PC-3 (cell line): Measurements from ENCODE around the gene B4GALT2. TPM values are rescaled to one million over a fixed set of nuclear protein-coding genes. Genes with fewer than 3 reads are reported as not detected.

Source experiments
- ATAC-seq: fragments of 200-7000 bp; cut with Tn5 transposase; 2 replicates; pipeline ENCODE4 v1.9.1; 2020; ENCODE audit warnings: mild to moderate bottlenecking, moderate library complexity
- BruUV-seq: library from RNA; stranded (reverse); fragments of 400-500 nt; replicated peaks from 2 replicates; lab custom pipeline; 2021; lab: Mats Ljungman, UMichigan
- CTCF ChIA-PET: fragments of 300-600 bp; sonication (Branson Sonifier 250); formaldehyde crosslinking; loops from one replicate; lab custom pipeline; 2022; ENCODE audit warnings: antibody characterized with exemption; lab: Charles Lee
- POLR2A ChIA-PET: fragments of 300-600 bp; sonication (Branson Sonifier 250); formaldehyde crosslinking; loops from one replicate; lab custom pipeline; 2022; ENCODE audit warnings: antibody characterized with exemption; ENCODE audit not compliant: unreplicated experiment; lab: Charles Lee
- DNase-seq: peaks from one replicate; pipeline ENCODE4 v3.0.0-alpha.2; 2015
- H2AFZ ChIP-seq: fragments of 300-600 bp; sonication (generic); 2 replicates; pipeline ENCODE4 v1.6.0; 2016; ENCODE audit warnings: antibody characterized with exemption, low read length
- H3F3A ChIP-seq: fragments of 300-600 bp; sonication (generic); one replicate; pipeline ENCODE4 v1.6.0; 2017; ENCODE audit warnings: antibody characterized with exemption, low read length, control low read depth, mild to moderate bottlenecking; ENCODE audit not compliant: unreplicated experiment
- H3K27ac ChIP-seq: fragments of 300-600 bp; sonication (generic); 2 replicates; pipeline ENCODE4 v1.5.1; 2016; ENCODE audit warnings: mild to moderate bottlenecking, low read length
- H3K27me3 ChIP-seq: fragments of 300-600 bp; sonication (generic); 2 replicates; pipeline ENCODE4 v1.6.1; 2016; ENCODE audit warnings: low read length, mixed read lengths
- H3K36me3 ChIP-seq: fragments of 300-600 bp; sonication (generic); 2 replicates; pipeline ENCODE4 v1.6.1; 2016; ENCODE audit warnings: low read depth, mixed run types, low read length, mixed read lengths
- H3K4me1 ChIP-seq: fragments of 300-600 bp; sonication (generic); 2 replicates; pipeline ENCODE4 v1.5.1; 2016; ENCODE audit warnings: low read length; ENCODE audit not compliant: insufficient read depth
- H3K4me2 ChIP-seq: fragments of 300-600 bp; sonication (generic); 2 replicates; pipeline ENCODE4 v1.6.0; 2016; ENCODE audit warnings: low read length
- H3K4me3 ChIP-seq: fragments of 300-600 bp; sonication (generic); 2 replicates; pipeline ENCODE4 v1.5.1; 2016; ENCODE audit warnings: mild to moderate bottlenecking, low read length, mixed read lengths
- H3K79me2 ChIP-seq: fragments of 300-600 bp; sonication (generic); 2 replicates; pipeline ENCODE4 v1.6.1; 2017; ENCODE audit warnings: low read length, mixed read lengths
- H3K9ac ChIP-seq: fragments of 300-600 bp; sonication (generic); 2 replicates; pipeline ENCODE4 v1.6.0; 2016; ENCODE audit warnings: mild to moderate bottlenecking, low read length
- H3K9me2 ChIP-seq: fragments of 300-600 bp; sonication (generic); replicated peaks from 2 replicates; pipeline ENCODE4 v1.6.1; 2016; ENCODE audit warnings: mixed run types, low read length, mixed read lengths
- H3K9me3 ChIP-seq: fragments of 300-600 bp; sonication (generic); 2 replicates; pipeline ENCODE4 v1.6.1; 2016; ENCODE audit warnings: low read length, mixed read lengths
- H4K20me1 ChIP-seq: fragments of 300-600 bp; sonication (generic); 2 replicates; pipeline ENCODE4 v1.6.1; 2016; ENCODE audit warnings: low read length, mixed read lengths
- EZH2 ChIP-seq: fragments of 300-600 bp; sonication (generic); IDR thresholded peaks from one replicate; pipeline ENCODE4 v1.6.1; 2017; ENCODE audit warnings: antibody characterized with exemption, mild to moderate bottlenecking, low read length; ENCODE audit not compliant: unreplicated experiment
- EZH2phosphoT487 ChIP-seq: fragments of 300-600 bp; sonication (generic); IDR thresholded peaks from 2 replicates; pipeline ENCODE4 v1.6.1; 2018; ENCODE audit warnings: mild to moderate bottlenecking, antibody characterized with exemption, low read length, borderline replicate concordance
- intact Hi-C: fragments of 100-400 bp; cut with micrococcal nuclease; formaldehyde crosslinking; loops from 2 replicates; pipeline ENCODE4 v1.9.0; 2023
- total RNA-seq: library from RNA; depleted of rRNA; stranded (reverse); fragments of >200 nt; gene quantifications from 2 replicates; pipeline ENCODE4 v1.2.3, GENCODE V29; 2014
- TF ChIP-seq, protein P1 (sequence below): fragments of 300-600 bp; sonication (generic); conservative IDR thresholded peaks from 2 replicates; pipeline ENCODE4 v1.5.1; 2017; ENCODE audit warnings: antibody characterized with exemption, low read depth, mild to moderate bottlenecking, low read length

B4GALT2 gene
- total RNA-seq, 1 experiment from 2014 or later: 103 TPM

DNA sequence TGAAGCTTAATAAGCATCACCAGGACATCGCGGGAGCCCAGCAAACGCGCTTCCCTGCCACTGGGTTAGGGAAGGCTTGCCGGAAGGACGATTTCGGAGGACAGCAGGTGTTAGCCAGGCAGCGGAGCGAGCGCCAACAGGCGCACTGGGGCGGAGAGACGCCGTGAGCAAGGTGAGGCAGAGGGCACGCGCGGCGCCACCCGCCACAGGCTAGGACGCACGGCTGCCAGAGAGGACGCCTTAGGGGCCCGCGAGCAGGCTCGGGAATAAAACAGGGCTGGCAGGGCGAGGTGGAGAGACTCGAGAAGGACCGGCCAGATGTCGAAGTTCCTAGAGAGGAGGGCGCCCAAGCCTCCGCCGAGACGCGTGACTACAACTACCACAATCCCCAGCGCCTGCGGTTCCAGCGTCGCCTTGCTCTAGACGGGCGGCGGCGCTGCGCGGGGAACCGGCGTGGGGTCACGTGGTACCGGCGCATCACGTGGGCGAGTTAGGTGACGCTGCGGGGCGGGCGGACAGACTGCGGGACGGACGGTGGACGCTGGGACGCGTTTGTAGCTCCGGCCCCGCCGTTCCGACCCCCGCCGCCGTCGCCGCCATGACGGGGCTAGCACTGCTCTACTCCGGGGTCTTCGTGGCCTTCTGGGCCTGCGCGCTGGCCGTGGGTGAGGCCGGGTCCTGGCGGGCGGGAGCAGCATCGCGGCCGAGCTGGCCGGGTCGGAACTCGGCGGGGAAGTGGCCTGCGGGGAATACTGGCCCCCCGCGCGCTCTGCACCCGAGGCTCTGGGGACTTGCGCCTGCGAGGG is 4.4 kb upstream of the B4GALT2 start, which contains the start of gene ATP6V0B:
Gene ATP6V0B (plus strand): TSS at position 518 of the 806 bp plus-strand sequence. CDS start 81 bp downstream, at position 599.
- Histone ChIP-seq H3K36me3 (peaks cover 36% of the 10 kb centered on the region), H3F3A (no peaks in the 10 kb centered on the region), H2AFZ (peak within 1 kb of the TSS; percentile 91), H3K4me1 (peaks cover 50% of the 10 kb centered on the region), H4K20me1 (peaks cover 23% of the 10 kb centered on the region; the same call in 1 of the 2 replicates), H3K9me3 (no peaks in the 10 kb centered on the region), H3K9me2 (no peaks in the 10 kb centered on the region), H3K79me2 (peaks cover 65% of the 10 kb centered on the region), H3K9ac (peak within 1 kb of the TSS; percentile 95), H3K27me3 (no peaks in the 10 kb centered on the region), H3K27ac (peak within 1 kb of the TSS; percentile 55), H3K4me3 (peak within 1 kb of the TSS; percentile 94), H3K4me2 (peak within 1 kb of the TSS; percentile 99)
- DNase-seq: peak; percentile 95
- intact Hi-C loops: no loop called here
- ChIA-PET CTCF (interaction anchor here (0.6 to 0.9 kb wide), 2 partner anchors 38 to 40 kb away, joined by 3 to 4 read pairs; no protein-coding TSS in a partner anchor), POLR2A (no interaction called here)
- peak; percentile 63 for ATAC-seq
- TF ChIP-seq, protein P1, sequence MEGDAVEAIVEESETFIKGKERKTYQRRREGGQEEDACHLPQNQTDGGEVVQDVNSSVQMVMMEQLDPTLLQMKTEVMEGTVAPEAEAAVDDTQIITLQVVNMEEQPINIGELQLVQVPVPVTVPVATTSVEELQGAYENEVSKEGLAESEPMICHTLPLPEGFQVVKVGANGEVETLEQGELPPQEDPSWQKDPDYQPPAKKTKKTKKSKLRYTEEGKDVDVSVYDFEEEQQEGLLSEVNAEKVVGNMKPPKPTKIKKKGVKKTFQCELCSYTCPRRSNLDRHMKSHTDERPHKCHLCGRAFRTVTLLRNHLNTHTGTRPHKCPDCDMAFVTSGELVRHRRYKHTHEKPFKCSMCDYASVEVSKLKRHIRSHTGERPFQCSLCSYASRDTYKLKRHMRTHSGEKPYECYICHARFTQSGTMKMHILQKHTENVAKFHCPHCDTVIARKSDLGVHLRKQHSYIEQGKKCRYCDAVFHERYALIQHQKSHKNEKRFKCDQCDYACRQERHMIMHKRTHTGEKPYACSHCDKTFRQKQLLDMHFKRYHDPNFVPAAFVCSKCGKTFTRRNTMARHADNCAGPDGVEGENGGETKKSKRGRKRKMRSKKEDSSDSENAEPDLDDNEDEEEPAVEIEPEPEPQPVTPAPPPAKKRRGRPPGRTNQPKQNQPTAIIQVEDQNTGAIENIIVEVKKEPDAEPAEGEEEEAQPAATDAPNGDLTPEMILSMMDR: no peak
- TF ChIP-seq EZH2 (no peak), EZH2phosphoT487 (no peak)
- BruUV-seq: TSS peak; percentile 25

- DNase-seq (no peak), ATAC-seq (0 out of 2 replicates have a peak, but pooled peaks have one; percentile 0)
- no peaks in the 10 kb centered on the region for H3K9me2 ChIP-seq
- peak overlapping the region; percentile 91 for H2AFZ ChIP-seq
- H3K9me3 ChIP-seq: no peaks in the 10 kb centered on the region
- no peak for TF ChIP-seq EZH2
- TF ChIP-seq EZH2phosphoT487: no peak
- TF ChIP-seq, protein P1: no peak
- POLR2A ChIA-PET: no interaction called here
- H3K9ac ChIP-seq: peak overlapping the region; percentile 95
- peak overlapping the region; percentile 55 for H3K27ac ChIP-seq
- no peaks in the 10 kb centered on the region for H3K27me3 ChIP-seq
- peak overlapping the region; percentile 94 for H3K4me3 ChIP-seq
- H3K4me2 ChIP-seq: peak overlapping the region; percentile 99
- CTCF ChIA-PET: interaction anchor here (0.6 to 0.9 kb wide), 2 partner anchors 39 to 41 kb away, joined by 3 to 4 read pairs; no protein-coding TSS in a partner anchor
- H4K20me1 ChIP-seq: peaks cover 23% of the 10 kb centered on the region; the same call in 1 of the 2 replicates
- H3K79me2 ChIP-seq: peaks cover 66% of the 10 kb centered on the region
- intact Hi-C loops: no loop called here
- H3F3A ChIP-seq: no peaks in the 10 kb centered on the region
- peaks cover 58% of the 10 kb centered on the region for H3K4me1 ChIP-seq
- TSS peak; percentile 23 for BruUV-seq
- peaks cover 36% of the 10 kb centered on the region for H3K36me3 ChIP-seq
Measured at GRCh38 chr1:43975249-43975961, 3.6 kb upstream of the B4GALT2 start.
